HepG2 (cell line): ENCODE data around the gene ZPR1. TPM values are rescaled to one million over a fixed set of nuclear protein-coding genes. Genes with fewer than 3 reads are reported as not detected.

ENCODE experiments used
- DNMT3B ChIP-seq: conservative IDR thresholded peaks from 2 replicates; pipeline ENCODE4 v1.6.1; 2016; ENCODE audit warnings: missing biosample characterization, control low read depth
- HNF4G ChIP-seq, 2 experiments: sonication (generic) in 1 of 2; formaldehyde crosslinking in 1 of 2; IDR thresholded peaks; 2 replicates each; pipeline versions ENCODE4 v1.4.0 to v1.6.1; 2011 to 2020; ENCODE audit warnings: borderline replicate concordance in 2 of 2, low read depth in 2 of 2, mild to moderate bottlenecking in 2 of 2, low read length in 1 of 2, missing genetic modification reagents in 1 of 2, moderate library complexity in 1 of 2
- KMT2A ChIP-seq: sonication (generic); formaldehyde crosslinking; IDR thresholded peaks from 2 replicates; pipeline ENCODE4 v1.4.0; 2020; ENCODE audit warnings: missing genetic modification reagents
- NFIB ChIP-seq: sonication (generic); formaldehyde crosslinking; IDR thresholded peaks from 2 replicates; pipeline ENCODE4 v1.9.0; 2021; ENCODE audit warnings: missing genetic modification reagents, mild to moderate bottlenecking, borderline replicate concordance
- PRMT3 ChIP-seq: sonication (generic); formaldehyde crosslinking; IDR thresholded peaks from 2 replicates; pipeline ENCODE4 v1.8.1; 2022; ENCODE audit warnings: low read depth, mild to moderate bottlenecking, moderate library complexity, missing genetic modification reagents, borderline replicate concordance
- SPEN ChIP-seq: sonication (generic); formaldehyde crosslinking; IDR thresholded peaks from 2 replicates; pipeline ENCODE4 v1.5.1; 2020; ENCODE audit warnings: low read depth, mild to moderate bottlenecking, missing genetic modification reagents
- TFE3 ChIP-seq: IDR thresholded peaks from 2 replicates; pipeline ENCODE4 v1.6.1; 2016
- ZBTB40 ChIP-seq, 2 experiments: fragments of 450-650 bp in 1 of 2; sonication (generic) in 1 of 2; formaldehyde crosslinking in 1 of 2; IDR thresholded peaks; 2 replicates each; pipeline versions ENCODE4 v1.6.1 to v1.8.0; 2016 to 2022; ENCODE audit warnings: antibody characterized with exemption in 1 of 2, mild to moderate bottlenecking in 1 of 2, missing genetic modification reagents in 1 of 2
- ZBTB8A ChIP-seq: sonication (generic); formaldehyde crosslinking; IDR thresholded peaks from 2 replicates; pipeline ENCODE4 v1.4.0; 2020; ENCODE audit warnings: mild to moderate bottlenecking, low read depth, missing genetic modification reagents, borderline replicate concordance
- ZNF276 ChIP-seq: sonication (generic); formaldehyde crosslinking; IDR thresholded peaks from 2 replicates; pipeline ENCODE4 v1.4.0; 2020; ENCODE audit warnings: mild to moderate bottlenecking, low read depth, missing genetic modification reagents
- ZNF543 ChIP-seq: sonication (generic); formaldehyde crosslinking; IDR thresholded peaks from 2 replicates; pipeline ENCODE4 v1.4.0; 2020; ENCODE audit warnings: mild to moderate bottlenecking, missing genetic modification reagents
- ZNF747 ChIP-seq: sonication (generic); formaldehyde crosslinking; IDR thresholded peaks from 2 replicates; pipeline ENCODE4 v1.8.1; 2023; ENCODE audit warnings: missing genetic modification reagents, mild to moderate bottlenecking, borderline replicate concordance
- ZNF792 ChIP-seq: IDR thresholded peaks from 2 replicates; pipeline ENCODE4 v1.6.1; 2016
- polyA plus RNA-seq, 8 experiments: library from polyadenylated mRNA; depleted of rRNA in 3 of 8; stranded (reverse) in 7 of 8; unstranded in 1 of 8; fragments of >200 nt; fragmentation: Illumina TruSeq in 4 of 8; extraction: Trizol in 4 of 8; gene quantifications; 2 replicates each; pipeline versions ENCODE4 v1.2.1 to v1.2.3, GENCODE V29; 2011 to 2016; ENCODE audit warnings: low read depth in 4 of 8, missing spikeins in 1 of 8, mixed read lengths in 1 of 8; ENCODE audit not compliant: insufficient read depth in 1 of 8
- total RNA-seq, 5 experiments: library from RNA; depleted of rRNA; stranded (reverse); fragments of >200 nt; fragmentation: Illumina TruSeq; extraction: Trizol; gene quantifications; 2 replicates each; pipeline ENCODE4 v1.2.3, GENCODE V29; 2016; ENCODE audit warnings: low read depth in 1 of 5

Gene ZPR1
- total and polyA plus RNA-seq, 2 of the 13 experiments (the other 11 are each of a cell fraction or from before 2014, with no cell fraction given), result 40.0 to 79.3 TPM

- no peak; the same call in 1 of the 2 replicates for TF ChIP-seq ZNF747 (CRISPR knock-in tag)
- TF ChIP-seq PRMT3 (CRISPR knock-in tag), result no peak
- TF ChIP-seq ZNF276 (CRISPR knock-in tag), result peak; percentile 71; the same call in 1 of the 2 replicates
- TF ChIP-seq SPEN, result peak; percentile 33; the same call in 1 of the 2 replicates
- TF ChIP-seq ZNF792 (CRISPR knock-in tag), result 0 out of 2 replicates have a peak, but pooled peaks have one; percentile 33
- TF ChIP-seq NFIB (CRISPR knock-in tag), result no peak
- no peak for TF ChIP-seq TFE3 (CRISPR knock-in tag)
- TF ChIP-seq KMT2A, result peak; percentile 40; the same call in 1 of the 2 replicates
- no peak for TF ChIP-seq ZNF543 (CRISPR knock-in tag)
- no peak for TF ChIP-seq HNF4G (IDR thresholded peaks at IDR 0.05; ENCODE audit: borderline replicate concordance, low read depth, low read length)
- peak; percentile 62; the same call in 1 of the 2 replicates for TF ChIP-seq HNF4G (CRISPR knock-in tag; IDR thresholded peaks at IDR 0.05; ENCODE audit: borderline replicate concordance, low read depth)
- TF ChIP-seq DNMT3B, result no peak
- no peak for TF ChIP-seq ZBTB8A
- TF ChIP-seq ZBTB40 (IDR thresholded peaks at IDR 0.05), result no peak
- TF ChIP-seq ZBTB40 (CRISPR knock-in tag; IDR thresholded peaks at IDR 0.05), result no peak; the same call in 1 of the 2 replicates
Measured at GRCh38 chr11:116791002-116791812, 3.4 kb upstream of the ZPR1 start (continued).
